Measurements from ENCODE around the gene ARFRP1.

ARFRP1 gene

DNA sequence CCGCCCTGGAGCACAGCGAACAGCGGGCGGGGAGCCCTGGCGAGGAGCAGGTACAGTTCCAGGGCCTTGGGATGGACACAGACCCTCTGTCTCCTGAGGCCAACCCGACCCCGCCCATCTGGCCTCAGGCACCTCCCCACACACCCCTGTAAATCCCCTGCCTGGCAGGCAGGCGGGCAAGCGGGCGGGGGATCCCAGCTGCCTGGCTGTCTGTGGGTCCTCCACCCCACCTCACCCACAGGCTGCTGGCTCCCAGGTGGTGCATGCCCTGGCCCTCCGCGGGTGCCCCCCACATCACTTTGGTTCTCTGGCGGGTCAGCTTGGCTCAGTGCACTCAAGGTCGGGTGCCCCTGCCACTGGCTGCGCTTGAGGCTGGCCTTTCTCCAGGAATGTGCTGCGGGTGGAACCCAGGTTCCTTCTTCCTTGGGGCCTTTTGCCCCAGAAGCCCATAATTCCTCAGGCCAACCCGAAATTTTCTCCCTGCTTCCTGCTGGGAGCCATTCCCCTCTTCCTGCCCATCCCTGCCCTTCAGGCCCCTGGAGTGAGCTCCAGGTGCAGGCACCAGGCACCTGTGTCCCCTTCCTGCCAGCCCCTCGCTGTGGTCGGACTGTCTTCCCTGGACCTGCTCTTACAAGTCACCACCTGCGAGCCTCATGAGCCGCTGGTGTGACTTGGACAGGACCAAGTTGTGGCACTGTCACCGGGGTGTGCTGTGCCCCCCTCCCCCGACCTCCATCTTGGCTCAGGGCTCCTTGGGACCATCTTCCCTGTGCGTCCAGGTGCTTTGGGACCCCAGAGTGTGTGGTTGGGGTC is 16.7 kb downstream of the ARFRP1 start:
- DNase-seq (ENCODE audit: low read depth) = no peak
- TF ChIP-seq CTCF (conservative IDR thresholded peaks at IDR 0.05; ENCODE audit: control insufficient read depth, insufficient read depth, low read depth, low read length) = no peak

DNA sequence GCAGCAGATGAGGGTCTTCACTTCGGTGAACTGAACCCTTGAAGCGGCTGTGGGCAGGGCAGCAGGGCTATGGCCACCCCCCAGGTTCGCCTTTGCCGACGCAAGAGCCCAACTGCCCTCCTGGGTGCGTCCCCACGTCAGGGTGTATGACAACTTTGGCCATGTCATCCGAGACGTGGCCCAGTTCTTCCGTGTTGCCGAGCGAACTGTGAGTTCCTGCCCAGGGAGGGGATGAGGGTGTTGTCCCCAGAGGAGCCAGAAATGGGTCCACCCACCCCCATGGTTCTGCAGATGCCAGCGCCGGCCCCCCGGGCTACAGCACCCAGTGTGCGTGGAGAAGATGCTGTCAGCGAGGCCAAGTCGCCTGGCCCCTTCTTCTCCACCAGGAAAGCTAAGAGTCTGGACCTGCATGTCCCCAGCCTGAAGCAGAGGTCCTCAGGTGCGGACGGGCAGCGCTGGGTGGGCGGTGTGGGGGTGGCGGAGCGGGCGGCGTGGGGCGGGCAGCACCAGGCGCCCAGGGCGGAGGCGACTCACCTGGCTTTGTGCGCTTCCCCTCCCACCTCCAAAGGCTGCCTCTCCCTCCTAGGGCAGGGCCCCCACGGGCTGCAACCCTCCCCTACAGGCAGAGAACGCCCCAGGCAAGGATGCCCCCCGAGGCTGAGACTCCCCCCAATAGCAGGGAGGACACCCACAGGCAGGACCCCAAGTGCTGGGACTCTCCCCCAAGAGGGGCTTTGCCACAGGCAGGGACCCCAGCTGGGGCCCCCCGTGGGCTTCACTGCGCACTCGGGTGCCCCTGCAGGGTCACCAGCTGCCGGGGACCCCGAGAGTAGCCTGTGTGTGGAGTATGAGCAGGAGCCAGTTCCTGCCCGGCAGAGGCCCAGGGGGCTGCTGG is 17.5 kb downstream of the ARFRP1 start:
- H3K4me3 ChIP-seq (ENCODE audit: control insufficient read depth, low read depth, low read length) = no peak overlapping the region
- no peak for DNase-seq (ENCODE audit: low read depth)
- no peak for TF ChIP-seq CTCF (conservative IDR thresholded peaks at IDR 0.05; ENCODE audit: control insufficient read depth, insufficient read depth, low read depth, low read length)

More for the DNA sequence above, 16.7 kb downstream of the ARFRP1 start:
- no peak overlapping the region for H3K4me3 ChIP-seq (ENCODE audit: control insufficient read depth, low read depth, low read length)

- DNase-seq (ENCODE audit: low read depth) = no peak
- TF ChIP-seq CTCF (conservative IDR thresholded peaks at IDR 0.05; ENCODE audit: control insufficient read depth, insufficient read depth, low read depth, low read length) = no peak
Observed at GRCh38 chr20:63689046-63690002, 18.5 kb downstream of the ARFRP1 start.

GRCh38 chr20:63688228-63689045 is 19.3 kb downstream of the ARFRP1 start:
- no peak overlapping the region for H3K4me3 ChIP-seq (ENCODE audit: control insufficient read depth, low read depth, low read length)
- no peak for TF ChIP-seq CTCF (conservative IDR thresholded peaks at IDR 0.05; ENCODE audit: control insufficient read depth, insufficient read depth, low read depth, low read length)
- DNase-seq (ENCODE audit: low read depth) = no peak

More at GRCh38 chr20:63689046-63690002, 18.5 kb downstream of the ARFRP1 start:
- no peak overlapping the region for H3K4me3 ChIP-seq (ENCODE audit: control insufficient read depth, low read depth, low read length)

DNA sequence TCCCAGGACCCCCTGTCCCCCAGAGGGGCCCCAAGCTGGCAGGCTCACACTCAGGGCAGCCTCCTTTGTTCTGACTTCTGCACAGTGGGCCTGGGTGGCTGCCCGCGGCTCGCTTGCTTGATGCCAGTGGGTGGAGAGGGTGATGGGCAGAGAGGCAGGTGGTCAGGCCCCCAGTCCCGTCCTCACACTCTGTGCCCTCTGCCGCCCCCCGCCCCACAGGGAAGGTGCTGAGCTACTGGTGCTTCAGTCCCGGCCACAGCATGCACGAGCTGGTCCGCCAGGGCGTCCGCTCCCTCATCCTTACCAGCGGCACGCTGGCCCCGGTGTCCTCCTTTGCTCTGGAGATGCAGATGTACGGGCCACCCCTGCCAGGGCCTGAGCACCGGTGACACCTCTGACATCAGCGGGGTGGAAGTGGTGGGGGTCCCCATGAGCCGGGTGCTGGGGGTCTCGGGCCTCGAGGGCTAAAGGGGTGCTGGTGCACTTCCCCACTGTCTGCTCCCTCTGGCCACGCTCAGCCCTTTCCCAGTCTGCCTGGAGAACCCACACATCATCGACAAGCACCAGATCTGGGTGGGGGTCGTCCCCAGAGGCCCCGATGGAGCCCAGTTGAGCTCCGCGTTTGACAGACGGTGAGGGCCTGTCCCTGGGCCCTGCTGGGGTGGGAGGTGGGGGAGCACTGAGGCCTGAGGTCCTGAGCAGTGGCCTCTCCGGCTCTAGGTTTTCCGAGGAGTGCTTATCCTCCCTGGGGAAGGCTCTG is 20.2 kb downstream of the ARFRP1 start:
- H3K4me3 ChIP-seq (ENCODE audit: control insufficient read depth, low read depth, low read length) = no peak overlapping the region
- TF ChIP-seq CTCF (conservative IDR thresholded peaks at IDR 0.05; ENCODE audit: control insufficient read depth, insufficient read depth, low read depth, low read length) = no peak
- no peak for DNase-seq (ENCODE audit: low read depth)

Measured in fibroblast of mammary gland (primary cell).